Adrenal gland (tissue), 5 donors: ENCODE measurements around the gene TREML4.

Source experiments
- POLR2A ChIP-seq, 2 donors: fragments of 450-650 bp; IDR thresholded peaks; one replicate each; pipeline ENCODE4 v1.6.1; 2017; ENCODE audit warnings: antibody characterized with exemption in 2 of 2, mild to moderate bottlenecking in 2 of 2, moderate library complexity in 1 of 2
- TF ChIP-seq, protein P1 (sequence below), 6 experiments: fragments of 450-650 bp in 4 of 6; fragments of 200-600 bp in 2 of 6; sonication (generic) in 1 of 6; IDR thresholded peaks; 1 replicate in 5 of 6; 2 replicates in 1 of 6; pipeline versions ENCODE4 v1.5.1 to v1.8.0; 2016 to 2021; ENCODE audit warnings: antibody characterized with exemption in 6 of 6, mild to moderate bottlenecking in 2 of 6, moderate library complexity in 1 of 6
- donor health status: DM: no; HTN: no; CAD: no.

DNA sequence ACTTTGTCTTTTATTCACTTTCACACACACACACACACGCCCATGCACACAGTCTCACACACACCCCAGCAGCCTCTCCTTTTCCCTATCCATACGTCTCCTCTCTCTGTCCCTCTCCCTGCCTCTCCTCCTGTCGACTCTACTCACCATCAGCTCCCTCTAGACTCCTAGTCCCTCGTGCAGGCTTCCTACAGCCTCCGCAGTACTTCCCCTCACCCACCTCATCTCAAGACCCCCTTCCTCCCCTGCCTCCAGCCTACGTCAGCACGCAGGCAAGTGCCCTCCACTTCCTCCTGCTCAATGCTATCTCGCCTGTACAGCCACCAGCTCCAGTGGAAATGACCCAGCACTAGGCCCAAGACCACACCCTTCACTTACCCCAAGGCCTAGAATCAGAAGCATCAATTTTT, 26.4 kb upstream of the TREML4 start:
- TF ChIP-seq, protein P1, sequence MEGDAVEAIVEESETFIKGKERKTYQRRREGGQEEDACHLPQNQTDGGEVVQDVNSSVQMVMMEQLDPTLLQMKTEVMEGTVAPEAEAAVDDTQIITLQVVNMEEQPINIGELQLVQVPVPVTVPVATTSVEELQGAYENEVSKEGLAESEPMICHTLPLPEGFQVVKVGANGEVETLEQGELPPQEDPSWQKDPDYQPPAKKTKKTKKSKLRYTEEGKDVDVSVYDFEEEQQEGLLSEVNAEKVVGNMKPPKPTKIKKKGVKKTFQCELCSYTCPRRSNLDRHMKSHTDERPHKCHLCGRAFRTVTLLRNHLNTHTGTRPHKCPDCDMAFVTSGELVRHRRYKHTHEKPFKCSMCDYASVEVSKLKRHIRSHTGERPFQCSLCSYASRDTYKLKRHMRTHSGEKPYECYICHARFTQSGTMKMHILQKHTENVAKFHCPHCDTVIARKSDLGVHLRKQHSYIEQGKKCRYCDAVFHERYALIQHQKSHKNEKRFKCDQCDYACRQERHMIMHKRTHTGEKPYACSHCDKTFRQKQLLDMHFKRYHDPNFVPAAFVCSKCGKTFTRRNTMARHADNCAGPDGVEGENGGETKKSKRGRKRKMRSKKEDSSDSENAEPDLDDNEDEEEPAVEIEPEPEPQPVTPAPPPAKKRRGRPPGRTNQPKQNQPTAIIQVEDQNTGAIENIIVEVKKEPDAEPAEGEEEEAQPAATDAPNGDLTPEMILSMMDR (IDR thresholded peaks at IDR 0.05) = no peak
- no peak for TF ChIP-seq POLR2A (IDR thresholded peaks at IDR 0.05)
